A549 (cell line): ENCODE measurements around the gene CLPSL2. TPM values are rescaled to one million over a fixed set of nuclear protein-coding genes. Genes with fewer than 3 reads are reported as not detected.

Experiments used
- ATAC-seq, 2 experiments: fragments of 200-7000 bp in 1 of 2; fragments of >200 bp in 1 of 2; cut with Nextera tagmentation in 1 of 2; cut with Tn5 transposase in 1 of 2; 3 replicates each; pipeline versions ENCODE4 v1.8.0 to v1.9.1; 2018 to 2020; ENCODE audit warnings: mild to moderate bottlenecking in 1 of 2, moderate library complexity in 1 of 2
- CTCF ChIA-PET: fragments of 300-600 bp; sonication (Branson Sonifier 250); formaldehyde crosslinking; extraction: SDS; loops from one replicate; lab custom pipeline; 2021; ENCODE audit warnings: antibody characterized with exemption, inconsistent platforms; lab: Yijun Ruan, JAX
- POLR2A ChIA-PET: fragments of 350-600 bp; formaldehyde crosslinking; extraction: SDS; loops from one replicate; lab custom pipeline; 2021; ENCODE audit warnings: antibody characterized with exemption, inconsistent platforms; lab: Yijun Ruan, JAX
- DNase-seq, 2 experiments: peaks; one replicate each; pipeline versions ENCODE4 v3.0.0 to v3.0.0-alpha.2; 2011 to 2016; ENCODE audit warnings: low read depth in 1 of 2, low spot score in 1 of 2
- FAIRE-seq: peaks from 2 replicates; lab custom pipeline; 2011; peaks lifted over from hg19 to GRCh38; lab: Jason Lieb, UNC
- H3K27ac ChIP-seq, 2 experiments: fragments of >200 bp; sonication (Bioruptor Twin); formaldehyde crosslinking; 3 replicates each; pipeline ENCODE4 v1.5.1; 2016 to 2017
- H3K4me1 ChIP-seq: fragments of >200 bp; sonication (Bioruptor Twin); formaldehyde crosslinking; 3 replicates; pipeline ENCODE4 v1.6.1; 2016
- H3K4me2 ChIP-seq: fragments of >200 bp; sonication (Bioruptor Twin); formaldehyde crosslinking; 3 replicates; pipeline ENCODE4 v1.6.1; 2016
- H3K4me3 ChIP-seq: fragments of >200 bp; sonication (Bioruptor Twin); formaldehyde crosslinking; 3 replicates; pipeline ENCODE4 v1.5.1; 2016
- H3K9me3 ChIP-seq: fragments of >200 bp; sonication (Bioruptor Twin); formaldehyde crosslinking; 3 replicates; pipeline ENCODE4 v1.6.1; 2016
- BCL3 ChIP-seq: fragments of >200 bp; sonication (Bioruptor Twin); formaldehyde crosslinking; IDR thresholded peaks from 3 replicates; pipeline ENCODE4 v1.6.1; 2016
- CBX8 ChIP-seq: fragments of 200-600 bp; sonication (generic); IDR thresholded peaks from 2 replicates; pipeline ENCODE4 v1.6.1; 2016
- CHD4 ChIP-seq: fragments of 200-600 bp; sonication (generic); IDR thresholded peaks from 2 replicates; pipeline ENCODE4 v1.6.1; 2016; ENCODE audit warnings: antibody characterized with exemption, mild to moderate bottlenecking, borderline replicate concordance
- EHF ChIP-seq: fragments of 250-450 bp; sonication (Bioruptor Pico); IDR thresholded peaks from 2 replicates; pipeline ENCODE4 v1.5.0; 2020; ENCODE audit warnings: mild to moderate bottlenecking
- EP300 ChIP-seq, 2 experiments: fragments of >200 bp; sonication (Bioruptor Twin); formaldehyde crosslinking; IDR thresholded peaks; 2 replicates in 1 of 2; 3 replicates in 1 of 2; pipeline ENCODE4 v1.6.1; 2016 to 2017
- ESRRA ChIP-seq: fragments of 150-350 bp; IDR thresholded peaks from 2 replicates; pipeline ENCODE4 v1.6.1; 2014; ENCODE audit warnings: mild to moderate bottlenecking, low read length, borderline replicate concordance
- FOSL2 ChIP-seq, 2 experiments: fragments of 450-650 bp in 1 of 2; fragments of >200 bp in 1 of 2; sonication (Bioruptor Twin) in 1 of 2; formaldehyde crosslinking; IDR thresholded peaks; 2 replicates each; pipeline versions ENCODE4 v1.5.0 to v1.6.1; 2016 to 2020; ENCODE audit warnings: mild to moderate bottlenecking in 1 of 2, moderate library complexity in 1 of 2
- GATA3 ChIP-seq: IDR thresholded peaks from 2 replicates; pipeline ENCODE4 v1.6.1; 2012; ENCODE audit warnings: borderline replicate concordance
- HDAC2 ChIP-seq: fragments of 200-600 bp; sonication (generic); IDR thresholded peaks from 2 replicates; pipeline ENCODE4 v1.6.1; 2016
- HEYL ChIP-seq: fragments of 250-450 bp; sonication (Bioruptor Pico); IDR thresholded peaks from 2 replicates; pipeline ENCODE4 v1.8.0; 2021; ENCODE audit warnings: mild to moderate bottlenecking, moderate library complexity
- HOXA7 ChIP-seq: fragments of 250-450 bp; sonication (Bioruptor Pico); IDR thresholded peaks from 2 replicates; pipeline ENCODE4 v1.5.0; 2020; ENCODE audit warnings: mild to moderate bottlenecking, moderate library complexity
- JUN ChIP-seq, 2 experiments: fragments of >200 bp; sonication (Bioruptor Twin); formaldehyde crosslinking; IDR thresholded peaks; 2 replicates in 1 of 2; 3 replicates in 1 of 2; pipeline ENCODE4 v1.6.1; 2016 to 2017
- JUNB ChIP-seq: fragments of >200 bp; sonication (Bioruptor Twin); formaldehyde crosslinking; IDR thresholded peaks from 2 replicates; pipeline ENCODE4 v1.6.1; 2016
- KDM1A ChIP-seq: fragments of 200-600 bp; sonication (generic); IDR thresholded peaks from 2 replicates; pipeline ENCODE4 v1.6.1; 2016; ENCODE audit warnings: low read depth, mild to moderate bottlenecking
- MAX ChIP-seq: IDR thresholded peaks from 2 replicates; pipeline ENCODE4 v1.6.1; 2012
- MAZ ChIP-seq: fragments of 150-350 bp; IDR thresholded peaks from 2 replicates; pipeline ENCODE4 v1.6.1; 2014; ENCODE audit warnings: antibody characterized with exemption, low read depth, low read length, borderline replicate concordance
- PBX3 ChIP-seq: IDR thresholded peaks from 2 replicates; pipeline ENCODE4 v1.6.1; 2012
- PHF8 ChIP-seq: fragments of 200-600 bp; sonication (generic); IDR thresholded peaks from 2 replicates; pipeline ENCODE4 v1.6.1; 2016; ENCODE audit warnings: low read depth, mild to moderate bottlenecking, antibody characterized with exemption, moderate library complexity, borderline replicate concordance
- POLR2A ChIP-seq: IDR thresholded peaks from 2 replicates; pipeline ENCODE4 v1.6.1; 2012; ENCODE audit warnings: mild to moderate bottlenecking, low read length
- RARB ChIP-seq: fragments of 250-450 bp; sonication (Bioruptor Pico); IDR thresholded peaks from 2 replicates; pipeline ENCODE4 v1.8.0; 2021; ENCODE audit warnings: mild to moderate bottlenecking, moderate library complexity
- REST ChIP-seq: fragments of 200-600 bp; sonication (generic); IDR thresholded peaks from 2 replicates; pipeline ENCODE4 v1.6.1; 2016; ENCODE audit warnings: antibody characterized with exemption, mild to moderate bottlenecking, moderate library complexity
- RFX5 ChIP-seq: fragments of 450-650 bp; IDR thresholded peaks from 2 replicates; pipeline ENCODE4 v1.7.1; 2014; ENCODE audit warnings: antibody characterized with exemption, mild to moderate bottlenecking, moderate library complexity
- SREBF2 ChIP-seq: fragments of 450-650 bp; IDR thresholded peaks from 2 replicates; pipeline ENCODE4 v1.6.1; 2014; ENCODE audit warnings: mild to moderate bottlenecking, moderate library complexity
- TFCP2L1 ChIP-seq: fragments of 250-450 bp; sonication (Bioruptor Pico); IDR thresholded peaks from 2 replicates; pipeline ENCODE4 v1.5.0; 2021; ENCODE audit warnings: mild to moderate bottlenecking
- WGBS: methylation state at CpG from one replicate; pipeline ENCODE4 v1.1.6; 2017; ENCODE audit errors: missing lambda C conversion rate; 5-methylcytosine and 5-hydroxymethylcytosine counted together
- polyA plus RNA-seq, 4 experiments: library from polyadenylated mRNA; depleted of rRNA in 3 of 4; stranded (reverse); fragments of >200 nt; fragmentation: RNase III in 1 of 4; extraction: RNeasy Plus Mini Kit Qiagen cat#74134 plus additional on column Dnase treatment in 1 of 4; gene quantifications; 2 replicates in 3 of 4; 3 replicates in 1 of 4; pipeline ENCODE4 v1.2.3, GENCODE V29; 2011 to 2017
- TF ChIP-seq, protein P1 (sequence below): fragments of >200 bp; sonication (Bioruptor Twin); formaldehyde crosslinking; IDR thresholded peaks from 3 replicates; pipeline ENCODE4 v1.5.1; 2016
- TF ChIP-seq, protein P2 (sequence below): fragments of 250-450 bp; sonication (Bioruptor Pico); IDR thresholded peaks from 2 replicates; pipeline ENCODE4 v1.5.0; 2021; ENCODE audit warnings: mild to moderate bottlenecking, moderate library complexity, borderline replicate concordance

Gene CLPSL2
- polyA plus RNA-seq, 2 of the 4 experiments (the other 2 are of a cell fraction): 0.37 to 0.72 TPM

DNA sequence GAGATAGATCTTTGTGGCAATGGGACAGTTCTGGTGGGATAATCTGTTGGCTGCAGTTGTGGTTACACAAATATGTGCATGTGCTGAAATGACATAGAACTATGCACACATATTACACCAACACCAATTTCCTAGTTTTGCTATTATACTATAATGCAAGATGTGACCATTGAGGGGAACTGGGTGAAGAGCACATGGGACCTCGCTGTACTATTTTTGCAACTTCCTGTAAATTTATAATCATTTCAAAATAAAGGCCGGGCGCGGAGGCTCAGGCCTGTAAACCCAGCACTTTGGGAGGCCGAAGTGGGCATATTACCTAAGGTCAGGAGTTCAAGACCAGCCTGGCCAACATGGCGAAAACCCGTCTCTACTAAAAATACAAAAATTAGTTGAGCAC, 30.9 kb upstream of the CLPSL2 start:
- DNase-seq (no peak), ATAC-seq (no peak), FAIRE-seq (no peak)
- POLR2A ChIA-PET: no interaction called here
- H3K4me1 ChIP-seq: no peaks in the 10 kb centered on the region
- no peak overlapping the region for H3K4me2 ChIP-seq
- H3K27ac ChIP-seq: no peak overlapping the region
- TF ChIP-seq JUN (IDR thresholded peaks at IDR 0.05) (no peak), MAZ (no peak), RFX5 (no peak), EHF (CRISPR knock-in tag) (no peak), SREBF2 (no peak), HOXA7 (CRISPR knock-in tag) (no peak), CHD4 (no peak), FOSL2 (IDR thresholded peaks at IDR 0.05) (no peak), FOSL2 (CRISPR knock-in tag; IDR thresholded peaks at IDR 0.05) (no peak), HDAC2 (no peak)
- TF ChIP-seq, protein P1, sequence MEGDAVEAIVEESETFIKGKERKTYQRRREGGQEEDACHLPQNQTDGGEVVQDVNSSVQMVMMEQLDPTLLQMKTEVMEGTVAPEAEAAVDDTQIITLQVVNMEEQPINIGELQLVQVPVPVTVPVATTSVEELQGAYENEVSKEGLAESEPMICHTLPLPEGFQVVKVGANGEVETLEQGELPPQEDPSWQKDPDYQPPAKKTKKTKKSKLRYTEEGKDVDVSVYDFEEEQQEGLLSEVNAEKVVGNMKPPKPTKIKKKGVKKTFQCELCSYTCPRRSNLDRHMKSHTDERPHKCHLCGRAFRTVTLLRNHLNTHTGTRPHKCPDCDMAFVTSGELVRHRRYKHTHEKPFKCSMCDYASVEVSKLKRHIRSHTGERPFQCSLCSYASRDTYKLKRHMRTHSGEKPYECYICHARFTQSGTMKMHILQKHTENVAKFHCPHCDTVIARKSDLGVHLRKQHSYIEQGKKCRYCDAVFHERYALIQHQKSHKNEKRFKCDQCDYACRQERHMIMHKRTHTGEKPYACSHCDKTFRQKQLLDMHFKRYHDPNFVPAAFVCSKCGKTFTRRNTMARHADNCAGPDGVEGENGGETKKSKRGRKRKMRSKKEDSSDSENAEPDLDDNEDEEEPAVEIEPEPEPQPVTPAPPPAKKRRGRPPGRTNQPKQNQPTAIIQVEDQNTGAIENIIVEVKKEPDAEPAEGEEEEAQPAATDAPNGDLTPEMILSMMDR: no peak
- CTCF ChIA-PET: no interaction called here
- WGBS: 72% methylated on average over 7 of the region's 7 CpGs
- no peaks in the 10 kb centered on the region for H3K9me3 ChIP-seq
- no peak overlapping the region for H3K4me3 ChIP-seq

DNA sequence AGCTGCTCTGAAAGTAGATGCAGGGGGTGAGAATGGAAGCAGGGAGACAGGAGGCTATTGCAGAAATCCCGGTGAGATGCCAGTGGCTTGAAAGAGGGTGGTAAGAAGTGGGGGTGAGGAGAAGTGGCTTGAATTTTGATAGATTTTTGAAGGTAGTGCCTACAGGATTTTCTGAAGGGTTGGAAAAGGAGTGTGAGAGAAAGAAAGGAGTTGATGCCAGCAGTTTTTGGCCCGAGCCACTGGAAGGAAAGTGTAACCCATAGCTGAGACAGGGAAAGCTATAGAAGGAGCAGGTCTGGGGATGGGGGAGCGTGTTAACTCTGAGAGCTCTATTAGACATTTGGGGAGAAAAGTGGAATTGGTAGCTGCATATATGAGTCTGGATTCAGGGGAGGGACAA, 29.9 kb upstream of the CLPSL2 start:
- Histone ChIP-seq H3K9me3 (no peaks in the 10 kb centered on the region), H3K4me2 (no peak overlapping the region), H3K27ac (no peak overlapping the region), H3K4me1 (no peaks in the 10 kb centered on the region), H3K4me3 (no peak overlapping the region)
- ChIA-PET CTCF (interaction anchor here (0.7 to 1.7 kb wide), 2 partner anchors 9 to 158 kb away, joined by 4 read pairs; no protein-coding TSS in a partner anchor), POLR2A (interaction anchor here (0.7 kb wide), 1 partner anchor 250 kb away, joined by 5 read pairs; the partner anchor contains the start of gene TEAD3)
- 52% methylated on average over 3 of the region's 3 CpGs for WGBS
- DNase-seq (no peak), ATAC-seq (no peak), FAIRE-seq (no peak)
- TF ChIP-seq KDM1A (no peak), CBX8 (no peak)

DNA sequence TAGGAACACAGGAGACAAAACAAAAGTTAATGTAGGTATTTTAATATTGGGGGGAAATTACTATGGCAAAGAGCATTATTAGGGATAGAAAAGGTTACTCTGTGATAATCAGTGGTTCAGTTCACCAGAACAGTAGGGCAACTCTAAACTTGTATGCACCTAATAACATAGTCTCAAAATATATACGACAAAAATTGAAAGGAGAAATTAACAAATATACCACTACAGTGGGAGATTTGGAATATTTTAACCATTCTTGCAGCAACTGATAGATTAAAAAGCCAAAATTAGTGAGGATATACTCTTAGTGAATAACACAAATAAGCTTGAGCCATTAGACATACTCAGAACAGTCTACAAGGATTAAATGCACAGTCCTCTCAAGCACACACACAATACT, 28.5 kb upstream of the CLPSL2 start:
- FAIRE-seq: no peak
- no peaks in the 10 kb centered on the region for H3K9me3 ChIP-seq
- no peak for DNase-seq
- ATAC-seq: no peak
- H3K27ac ChIP-seq: no peak overlapping the region
- H3K4me1 ChIP-seq: no peaks in the 10 kb centered on the region
- TF ChIP-seq PHF8 (no peak), MAX (no peak), REST (no peak), RARB (CRISPR knock-in tag) (no peak), HEYL (no peak), POLR2A (no peak), JUNB (no peak), EP300 (IDR thresholded peaks at IDR 0.05) (no peak), ESRRA (no peak), MAZ (no peak), TFCP2L1 (no peak), HOXA7 (CRISPR knock-in tag) (no peak), GATA3 (no peak), PBX3 (no peak), BCL3 (no peak), KDM1A (no peak)
- TF ChIP-seq, protein P2, sequence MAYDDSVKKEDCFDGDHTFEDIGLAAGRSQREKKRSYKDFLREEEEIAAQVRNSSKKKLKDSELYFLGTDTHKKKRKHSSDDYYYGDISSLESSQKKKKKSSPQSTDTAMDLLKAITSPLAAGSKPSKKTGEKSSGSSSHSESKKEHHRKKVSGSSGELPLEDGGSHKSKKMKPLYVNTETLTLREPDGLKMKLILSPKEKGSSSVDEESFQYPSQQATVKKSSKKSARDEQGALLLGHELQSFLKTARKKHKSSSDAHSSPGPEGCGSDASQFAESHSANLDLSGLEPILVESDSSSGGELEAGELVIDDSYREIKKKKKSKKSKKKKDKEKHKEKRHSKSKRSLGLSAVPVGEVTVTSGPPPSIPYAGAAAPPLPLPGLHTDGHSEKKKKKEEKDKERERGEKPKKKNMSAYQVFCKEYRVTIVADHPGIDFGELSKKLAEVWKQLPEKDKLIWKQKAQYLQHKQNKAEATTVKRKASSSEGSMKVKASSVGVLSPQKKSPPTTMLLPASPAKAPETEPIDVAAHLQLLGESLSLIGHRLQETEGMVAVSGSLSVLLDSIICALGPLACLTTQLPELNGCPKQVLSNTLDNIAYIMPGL (CRISPR knock-in tag): no peak
- 44% methylated on average over 1 of the region's 1 CpG for WGBS
- H3K4me2 ChIP-seq: no peak overlapping the region
- CTCF ChIA-PET: interaction anchor here (0.6 to 1.7 kb wide), 3 partner anchors 10 to 163 kb away, joined by 3 to 5 read pairs (median 4); no protein-coding TSS in a partner anchor
- POLR2A ChIA-PET: interaction anchor here (0.6 kb wide), 1 partner anchor 22 kb away, joined by 5 read pairs; no protein-coding TSS in a partner anchor
- no peak overlapping the region for H3K4me3 ChIP-seq
